Epidermal melanocyte (primary cell): ENCODE results near the gene PNMA8C.
A peak's percentile ranks its signal among the peaks of the same experiment; 100 is the strongest.
"Not testable (repeated sequence)": the region's sequence is repeated elsewhere in the genome, so short reads cannot be mapped to it uniquely, and the experiment has no call there.

ENCODE experiments used
- DNase-seq: peaks from one replicate; pipeline ENCODE4 v3.0.0; 2011; ENCODE audit warnings: low spot score; ENCODE audit not compliant: insufficient read length

PNMA8C gene

DNA sequence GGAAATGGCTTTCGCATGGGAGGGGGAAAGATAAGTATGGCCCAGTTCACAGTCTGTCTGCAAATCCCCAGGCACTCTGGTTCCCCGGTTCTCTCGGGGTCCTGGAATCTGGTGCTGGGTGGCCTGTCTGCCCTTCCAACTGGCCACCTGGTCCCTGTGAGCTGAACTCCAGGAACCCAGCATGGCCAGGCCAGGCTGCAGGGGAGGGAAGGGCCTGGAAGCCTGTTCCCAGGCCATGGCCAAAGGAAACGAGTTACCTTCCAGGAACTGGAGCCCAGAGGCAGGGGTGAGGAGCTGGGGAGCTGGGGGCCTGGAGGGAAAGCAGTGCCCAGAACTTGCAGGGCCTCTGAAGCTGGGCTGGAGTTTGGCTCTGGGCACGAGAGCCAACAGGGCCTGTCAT, 19.1 kb upstream of the PNMA8C start:
- no peak for DNase-seq

DNA sequence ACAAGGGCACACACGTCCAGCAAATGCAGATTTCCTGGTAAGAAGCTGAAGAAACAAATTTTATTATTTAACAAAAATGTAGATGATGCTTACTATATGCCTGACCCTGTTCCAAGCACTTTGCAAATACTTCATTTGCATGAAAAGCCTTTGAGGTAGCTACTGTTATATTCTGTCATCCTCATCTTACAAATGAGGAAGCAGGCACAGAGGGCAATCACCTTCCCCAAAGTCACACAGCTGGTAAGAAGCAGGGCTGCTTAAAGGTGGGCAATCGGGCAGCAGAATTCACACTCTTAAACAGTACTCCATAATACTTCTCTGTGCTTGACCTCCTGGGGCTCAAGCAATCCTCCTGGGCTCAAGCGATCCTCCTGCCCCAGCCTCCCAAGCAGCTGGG, 18.3 kb upstream of the PNMA8C start:
- DNase-seq = no peak

- DNase-seq = no peak
Measured at GRCh38 chr19:46446021-46446420, 17.3 kb upstream of the PNMA8C start.

GRCh38 chr19:46442808-46443450, 14.2 kb upstream of the PNMA8C start:
- DNase-seq = no peak

GRCh38 chr19:46441866-46442265, 13.1 kb upstream of the PNMA8C start:
- DNase-seq = no peak

- DNase-seq = not testable (repeated sequence)
Measured at GRCh38 chr19:46435689-46436088, 7.0 kb upstream of the PNMA8C start.

DNA sequence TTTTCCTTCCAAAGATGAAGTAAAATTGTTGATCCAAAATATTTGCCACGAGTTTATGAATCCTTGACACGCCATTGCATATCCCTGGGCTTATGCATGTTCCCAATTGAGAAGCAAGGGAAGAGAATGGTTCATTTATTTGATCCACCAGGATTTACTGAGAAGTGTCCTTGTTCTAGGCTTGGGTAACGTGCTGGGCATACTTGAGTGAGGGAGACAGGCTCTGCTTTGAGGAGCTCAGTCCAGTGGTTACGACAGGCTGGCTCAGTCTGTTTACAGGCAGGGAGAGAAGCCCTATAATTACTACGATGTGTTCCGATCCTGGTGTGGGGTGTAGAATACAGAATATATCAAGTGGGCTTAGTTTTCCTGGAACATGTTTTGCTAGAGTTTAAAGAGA, 6.3 kb upstream of the PNMA8C start:
- no peak for DNase-seq

GRCh38 chr19:46433470-46433869, 4.7 kb upstream of the PNMA8C start:
- not testable (repeated sequence) for DNase-seq

DNA sequence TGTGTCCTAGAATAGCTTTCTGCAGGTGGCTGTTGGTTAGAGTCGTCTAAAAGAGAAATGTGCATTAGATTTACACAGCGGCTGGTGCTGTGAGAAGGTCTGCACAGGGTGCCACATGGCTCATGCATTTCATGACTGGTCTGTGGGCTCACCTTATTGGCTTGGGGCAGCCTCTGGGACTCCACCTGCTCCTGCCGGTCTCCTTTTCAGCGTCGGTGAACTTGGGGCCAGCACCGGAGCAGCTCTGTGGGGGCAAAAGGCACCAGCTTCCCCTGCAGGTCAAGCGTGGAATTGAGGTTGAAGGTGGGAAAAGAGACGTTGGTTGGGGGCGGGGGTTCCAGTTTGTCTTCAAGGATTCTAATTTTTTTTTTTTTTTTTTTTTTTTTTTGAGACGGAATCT, 3.1 kb upstream of the PNMA8C start:
- DNase-seq = no peak

GRCh38 chr19:46429999-46430398, 1.3 kb upstream of the PNMA8C start:
- no peak for DNase-seq

DNA sequence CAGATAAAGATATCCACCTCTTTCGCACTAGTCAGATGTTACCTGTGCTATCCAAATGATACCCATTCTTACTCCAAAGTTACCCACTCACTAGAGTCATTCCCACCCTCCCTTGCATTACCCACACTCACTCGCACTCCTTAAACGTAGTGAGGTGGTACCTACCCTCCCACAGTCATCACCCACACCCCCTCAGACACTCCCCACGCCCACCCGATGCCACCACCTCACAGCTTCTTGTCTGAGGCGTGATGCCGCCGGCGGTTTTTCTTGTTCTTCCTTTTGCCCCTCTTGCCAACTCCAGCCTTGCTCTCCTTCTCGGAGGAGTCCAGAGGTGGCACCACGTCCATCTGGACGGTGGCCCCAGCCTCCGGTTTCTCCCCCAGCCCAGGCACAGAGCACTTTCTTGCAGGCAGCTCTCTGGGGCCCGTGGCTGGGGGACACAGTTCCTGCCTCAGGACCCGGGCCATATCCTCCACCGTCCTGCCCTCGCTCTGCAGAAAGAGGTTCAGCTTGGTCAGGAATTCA, 1.2 kb downstream of the PNMA8C start:
- no peak for DNase-seq

DNA sequence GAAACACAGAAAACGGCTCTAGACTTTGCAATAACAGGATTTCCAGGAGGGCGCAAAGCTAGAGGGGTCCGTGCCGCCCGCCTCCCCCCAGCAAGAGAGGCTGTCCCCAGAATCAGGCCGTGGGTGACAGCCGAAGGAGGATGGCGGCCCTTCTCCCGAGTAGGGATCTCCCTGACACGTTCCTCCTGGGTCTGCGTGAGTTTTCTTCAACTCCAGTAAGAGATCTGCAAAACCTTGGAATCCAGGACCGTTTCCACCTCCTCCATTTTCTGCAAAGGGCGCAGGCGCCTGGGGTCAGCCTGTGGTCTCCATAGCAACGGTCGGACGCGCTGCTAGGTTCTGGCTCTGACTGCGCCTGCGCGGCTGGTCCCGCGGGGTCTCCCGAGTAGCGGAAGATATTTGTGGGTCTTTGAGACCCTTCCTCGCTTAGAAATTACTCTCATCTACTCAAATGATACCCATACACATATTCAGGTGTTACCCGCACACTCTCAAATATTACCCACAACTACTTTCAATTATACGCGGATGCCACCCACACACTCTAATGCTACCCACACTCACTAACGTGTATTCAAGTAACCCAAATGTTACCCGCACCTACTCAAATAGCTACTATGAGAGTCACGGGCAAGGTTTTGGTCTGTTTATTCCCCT, 2.1 kb downstream of the PNMA8C start:
- DNase-seq = peak; percentile 84

- DNase-seq = no peak
Measured at GRCh38 chr19:46426035-46426505, 2.7 kb downstream of the PNMA8C start.

GRCh38 chr19:46423188-46423587, 5.5 kb downstream of the PNMA8C start:
- no peak for DNase-seq

GRCh38 chr19:46422344-46422743, 6.4 kb downstream of the PNMA8C start:
- DNase-seq = no peak

DNA sequence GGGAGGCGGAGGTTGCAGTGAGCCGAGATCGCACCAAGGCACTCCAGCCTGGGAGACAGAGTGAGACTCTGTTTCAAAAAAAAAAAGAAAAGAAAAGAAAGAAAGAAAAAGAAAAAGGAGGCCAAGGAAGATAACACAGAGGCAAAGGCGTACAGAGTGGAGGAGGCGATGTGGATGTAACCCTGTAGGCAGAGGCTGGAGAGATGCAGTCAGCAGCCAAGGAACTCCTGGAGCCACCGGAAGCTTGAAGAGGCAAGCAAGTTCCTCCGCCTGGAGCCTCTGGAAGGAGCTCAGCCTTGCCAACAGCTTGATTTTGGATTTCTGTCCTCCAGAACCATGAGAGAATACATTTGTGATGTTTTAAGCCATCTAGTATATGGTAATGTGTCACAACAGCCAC, 8.7 kb downstream of the PNMA8C start:
- no peak for DNase-seq

- peak; percentile 81 for DNase-seq
Measured at GRCh38 chr19:46415804-46416709, 12.7 kb downstream of the PNMA8C start.

DNA sequence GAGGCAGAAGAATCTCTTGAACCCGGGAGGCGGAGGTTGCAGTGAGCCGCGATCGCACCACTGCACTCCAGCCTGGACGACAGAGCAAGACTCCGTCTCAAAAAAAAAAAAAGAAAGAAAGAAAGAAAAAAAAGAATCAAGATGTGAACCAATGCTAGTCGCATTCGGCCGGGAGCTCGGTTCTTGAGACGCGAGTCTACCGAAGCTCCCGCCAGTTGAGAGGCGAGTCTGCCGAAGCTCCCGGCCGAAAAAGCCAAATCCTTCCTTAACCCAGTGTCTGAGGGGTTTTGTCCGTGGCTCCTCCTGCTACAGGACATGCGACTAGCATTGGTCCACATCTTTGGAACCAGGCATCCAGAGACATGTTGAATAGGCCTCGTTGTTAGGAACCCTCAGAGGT, 13.8 kb downstream of the PNMA8C start:
- not testable (repeated sequence) for DNase-seq

DNA sequence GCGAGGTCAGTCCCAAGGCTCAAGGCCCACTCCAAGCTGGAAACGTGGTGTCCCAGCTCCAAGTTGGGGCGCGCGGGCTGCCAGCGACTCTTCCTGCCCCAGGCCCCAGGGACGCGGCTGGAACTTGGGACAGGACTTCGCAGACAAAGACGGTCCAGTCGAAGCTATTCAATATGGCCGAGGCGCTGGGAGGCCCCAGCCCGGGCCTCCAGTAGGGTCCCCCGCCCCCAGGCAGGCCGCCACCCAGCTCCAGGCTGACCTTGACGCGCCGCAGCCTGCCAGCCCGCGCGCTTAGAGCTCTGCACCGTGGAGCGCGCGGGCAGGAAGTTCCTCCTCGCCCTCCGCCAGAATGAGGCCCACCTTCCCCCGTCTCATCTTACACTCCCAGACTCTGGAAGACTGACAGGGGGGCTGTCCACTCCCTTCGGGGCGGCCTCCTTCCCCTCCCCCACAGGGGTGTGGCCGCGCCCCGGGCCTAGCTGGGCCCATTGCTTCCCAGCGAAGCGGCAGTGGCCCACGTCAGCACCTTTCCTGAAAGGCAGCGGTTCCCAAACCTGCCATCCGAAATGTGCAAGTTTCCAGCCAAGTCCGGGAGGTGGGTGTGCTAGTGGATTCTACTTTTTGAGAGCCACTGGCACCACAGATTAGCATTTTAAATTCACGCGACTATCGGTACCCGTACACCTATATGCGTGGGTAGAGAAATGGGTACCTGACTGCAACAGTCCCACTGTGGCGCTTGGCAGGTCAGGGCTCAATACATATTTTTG, 15.3 kb downstream of the PNMA8C start, which contains the start of gene CCDC8:
Gene CCDC8 (minus strand): TSS at position 303 of the 770 bp plus-strand sequence. CDS start 754 bp downstream, outside the sequence.
- DNase-seq = peak; percentile 45

DNA sequence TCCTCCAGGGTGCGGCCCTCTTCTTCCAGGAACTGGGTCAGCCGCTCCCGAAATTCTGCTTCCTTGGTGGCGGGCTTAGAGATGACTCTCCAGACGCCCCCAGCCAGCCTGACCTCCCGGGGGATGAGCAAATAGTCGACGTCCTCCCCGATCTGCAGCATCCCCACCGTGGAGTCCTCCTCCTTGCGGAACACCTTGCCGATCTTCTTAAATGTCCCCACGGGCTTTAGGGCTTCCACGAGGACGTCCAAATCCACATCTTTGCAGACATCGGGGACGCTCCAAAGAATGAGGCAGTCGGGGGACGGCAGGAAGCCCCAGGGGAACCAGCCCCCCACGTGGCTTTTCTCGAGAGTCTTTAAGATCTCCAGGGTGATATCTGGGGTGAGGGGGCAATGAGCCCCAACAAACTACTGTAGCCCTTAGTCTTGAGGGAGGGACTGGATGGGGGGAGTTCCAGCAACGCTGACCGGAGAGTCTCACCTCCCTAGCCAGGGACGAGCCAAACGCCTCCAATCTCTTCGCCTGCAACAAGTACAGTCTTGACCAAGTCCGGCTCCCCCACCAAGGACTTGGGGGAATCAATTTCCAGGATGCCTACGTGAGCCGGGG, 16.0 kb downstream of the PNMA8C start:
- DNase-seq = no peak
